ENCODE results near the gene NUDT3. TPM values are rescaled to one million over a fixed set of nuclear protein-coding genes. Genes with fewer than 3 reads are reported as not detected.

Gene NUDT3
- total RNA-seq, 1 experiment from 2014 or later: 25.2 TPM

- Histone ChIP-seq H4K20me1 (ENCODE audit: insufficient read depth) (peaks cover 15% of the 10 kb centered on the region; the same call in 1 of the 2 replicates), H3K9me3 (ENCODE audit: control insufficient read depth in 1 of 2, insufficient read depth in 1 of 2, low read depth in 1 of 2, low read length in 2 of 2) (no peaks in the 10 kb centered on the region), H3K4me3 (replicated peaks in 1 of 2; ENCODE audit: low read depth in 1 of 2, low read length in 2 of 2) (peak overlapping the region; percentile 69 to 93), H2AFZ (ENCODE audit: low read depth, low read length, poor library complexity, severe bottlenecking) (no peak overlapping the region), H3K4me2 (ENCODE audit: low read length) (peak overlapping the region; percentile 87), H3K27me3 (ENCODE audit: insufficient read depth, low read length) (no peaks in the 10 kb centered on the region), H3K9me2 (ENCODE audit: insufficient read depth) (no peaks in the 10 kb centered on the region), H3K4me1 (ENCODE audit: control insufficient read depth in 1 of 2, insufficient read depth in 2 of 2, low read length in 2 of 2) (peaks cover 39 to 81% of the 10 kb centered on the region in 2 experiments), H3K79me2 (ENCODE audit: insufficient read depth, low read length) (peaks cover 54% of the 10 kb centered on the region), H3K27ac (ENCODE audit: low read depth, low read length) (peak overlapping the region; percentile 95), H3K9ac (ENCODE audit: low read length) (peak overlapping the region; percentile 93), H3K36me3 (ENCODE audit: control insufficient read depth in 1 of 2, insufficient read depth in 2 of 2, low read length in 2 of 2) (peaks cover 12 to 46% of the 10 kb centered on the region in 2 experiments; a peak in 2 of 4 replicates)
- TF ChIP-seq RAD21 (IDR thresholded peaks at IDR 0.05; ENCODE audit: low read depth) (no peak), FOSL1 (IDR thresholded peaks at IDR 0.05; ENCODE audit: low read depth) (no peak), YY1 (IDR thresholded peaks at IDR 0.05; ENCODE audit: extremely low read depth, insufficient replicate concordance, low read depth, low read length) (no peak), CTCF (IDR thresholded peaks at IDR 0.05 in 2 of 3, conservative IDR thresholded peaks at IDR 0.05 in 1 of 3; ENCODE audit: borderline replicate concordance in 1 of 3, insufficient read depth in 1 of 3, low read depth in 2 of 3, low read length in 2 of 3) (no peak), EZH2 (IDR thresholded peaks at IDR 0.05) (no peak), POLR2AphosphoS5 (IDR thresholded peaks at IDR 0.05; ENCODE audit: low read depth, low read length) (no peak), TCF7L2 (IDR thresholded peaks at IDR 0.05; ENCODE audit: borderline replicate concordance, extremely low read depth, insufficient read depth, insufficient read length) (no peak), CBX3 (IDR thresholded peaks at IDR 0.05; ENCODE audit: low read depth) (no peak), ZNF274 (IDR thresholded peaks at IDR 0.05; ENCODE audit: low read depth, low read length) (no peak)
- ChIA-PET POLR2A (interaction anchor here (0.8 to 1.9 kb wide), 23 partner anchors 7 to 1265 kb away, joined by 3 to 46 read pairs (median 6); partner anchors contain the start of gene SMIM29), CTCF (interaction anchor here (1.0 to 1.7 kb wide), 3 partner anchors 42 to 1284 kb away, joined by 3 to 5 read pairs (median 3); partner anchors contain the start of gene HLA-DMA), RAD21 (ENCODE audit: low non-redundant PET in 1 of 2, low total read pairs in 2 of 2, uncharacterized antibody in 2 of 2, unreplicated experiment in 2 of 2) (no interaction called here)
- peak; percentile 1; the same call in 1 of the 2 replicates for ATAC-seq
- intact Hi-C loops (cut with micrococcal nuclease): no loop called here
- no TSS peak for BruUV-seq (replicated peaks)
- DNase-seq (ENCODE audit: low read depth, low spot score): no peak
These were observed 155.2 kb downstream of the NUDT3 start for GRCh38 chr6:34237316-34237721.

Data from HCT116 (cell line).